ENCODE measurements around the gene REELD1.

Gene REELD1

DNA sequence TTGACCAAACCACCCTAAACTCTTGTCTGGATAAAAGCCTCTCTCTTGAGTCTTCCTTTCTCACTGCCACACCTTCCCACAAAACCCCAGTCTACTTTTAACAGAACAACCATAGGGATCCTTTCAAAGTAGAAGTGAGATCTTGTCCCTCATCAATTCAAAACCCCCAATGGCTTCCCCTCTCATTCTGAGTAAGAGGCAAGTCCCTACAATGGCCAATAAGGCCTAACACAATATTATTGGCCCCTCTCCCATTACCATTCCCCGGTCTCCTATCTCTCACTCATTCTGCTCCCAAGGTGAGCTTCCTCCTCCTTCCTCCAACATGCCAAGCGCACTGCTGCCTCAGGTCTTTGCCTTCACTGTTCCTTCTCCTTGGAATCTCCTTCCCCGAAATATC, 57.1 kb downstream of the REELD1 start:
- DNase-seq: no peak

DNA sequence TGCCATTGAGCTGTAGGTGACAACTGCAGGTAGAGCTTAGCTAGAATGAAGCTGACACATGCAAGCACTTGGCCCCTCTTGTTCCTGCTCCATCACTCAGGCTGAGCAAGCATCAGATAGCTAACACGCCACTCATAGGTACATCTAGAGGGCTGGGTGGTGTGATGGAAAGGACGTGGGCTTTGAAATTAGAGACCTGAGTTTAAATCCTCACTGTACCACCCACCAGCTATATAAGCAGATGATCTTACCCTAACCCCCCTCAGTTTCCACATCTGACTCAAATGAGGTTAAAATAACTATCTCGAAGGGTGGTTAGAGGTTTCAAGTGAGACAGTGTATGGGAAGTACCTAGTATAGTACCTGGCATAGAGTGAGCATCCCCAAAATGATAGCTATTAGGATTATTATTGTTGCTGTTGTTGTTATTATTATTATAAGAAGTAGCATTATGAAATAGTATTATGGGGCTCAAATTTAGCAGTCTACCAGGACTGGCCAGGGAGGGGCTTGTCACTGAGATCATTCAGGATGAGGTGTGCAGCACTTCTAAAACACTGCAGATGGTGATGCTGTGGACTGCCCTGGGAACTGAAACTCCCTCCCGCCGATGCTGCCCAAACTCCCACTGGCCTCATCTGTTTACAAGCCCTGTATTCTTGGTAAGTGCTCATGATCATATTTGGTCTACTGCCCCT, 59.0 kb downstream of the REELD1 start:
- no peak for DNase-seq

DNA sequence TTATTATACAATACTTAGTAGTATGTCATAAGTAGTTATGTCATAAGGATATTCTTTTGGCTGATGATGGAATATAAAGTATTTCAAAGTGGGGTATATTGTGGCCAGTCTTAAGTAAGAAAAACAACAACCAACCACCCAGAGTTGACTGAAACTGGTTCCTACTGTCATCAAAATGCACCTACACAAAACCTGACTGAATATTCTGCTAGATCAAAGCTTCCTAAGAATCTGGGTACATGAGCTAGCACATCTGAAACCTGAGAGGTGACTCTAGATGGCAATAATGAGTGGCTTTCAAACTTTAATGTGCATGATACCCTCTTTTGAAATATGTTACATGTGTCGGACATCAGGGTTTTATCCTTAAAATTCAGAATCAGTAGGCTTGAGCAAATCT, 60.4 kb downstream of the REELD1 start:
- no peak for DNase-seq

DNA sequence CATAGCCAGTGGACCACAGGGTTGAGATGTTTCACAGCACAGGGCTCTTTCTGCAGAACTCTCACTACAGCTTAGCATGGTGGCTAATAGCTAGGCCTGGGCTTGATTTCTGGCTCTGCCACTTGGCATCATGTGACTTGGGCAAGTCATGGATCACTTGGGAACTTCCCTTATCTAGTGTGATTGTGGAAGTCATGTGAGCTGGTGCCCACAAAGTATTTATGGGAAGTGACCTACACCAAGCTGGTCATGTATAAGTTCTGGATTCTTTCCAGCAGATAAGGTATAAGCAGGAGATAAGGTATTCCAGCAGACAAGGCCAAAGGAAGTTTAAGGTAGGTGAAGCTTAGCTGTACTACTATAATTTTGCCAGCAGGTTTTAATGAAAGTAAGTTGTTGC, 61.0 kb downstream of the REELD1 start:
- DNase-seq: no peak

DNA sequence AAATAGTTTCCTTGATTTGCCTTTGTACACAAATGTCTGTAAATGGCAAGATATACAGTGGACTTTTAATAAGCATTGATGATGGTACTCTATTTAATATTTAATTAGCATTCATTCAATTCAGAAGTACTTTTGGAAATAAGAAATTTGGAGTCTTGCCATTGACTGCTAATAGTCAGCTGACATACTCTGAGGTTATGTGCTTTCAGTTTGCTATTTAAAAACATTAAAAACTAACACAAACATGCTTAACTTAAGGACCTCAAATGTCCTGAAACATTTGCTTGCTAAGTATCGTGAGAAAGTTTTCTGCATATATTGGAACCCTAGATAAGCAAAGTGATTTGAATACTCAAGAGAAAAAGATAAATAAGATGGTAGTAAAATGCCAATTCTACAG, 64.6 kb downstream of the REELD1 start:
- no peak for DNase-seq

All from right forelimb (tissue), 1 donor.